ENCODE measurements around the gene OR10AD1. TPM values are rescaled to one million over a fixed set of nuclear protein-coding genes. Genes with fewer than 3 reads are reported as not detected.

Gene OR10AD1
- polyA plus RNA-seq, 1 donor (not counting 4 experiments of a cell fraction or from before 2014, with no cell fraction given): not detected

GRCh38 chr12:48180424-48180823 lies 22.7 kb downstream of the OR10AD1 start:
- Histone ChIP-seq H4K20me1 (ENCODE audit: control insufficient read depth, extremely low read depth, insufficient read depth, low read length) (no peaks in the 10 kb centered on the region), H3K4me2 (ENCODE audit: control insufficient read depth, extremely low read depth, insufficient read depth, low read depth, low read length) (no peak overlapping the region), H3K4me3 (ENCODE audit: control insufficient read depth in 2 of 3, extremely low read depth in 1 of 3, insufficient read depth in 2 of 3, low read depth in 1 of 3, low read length in 3 of 3) (no peak overlapping the region), H3K27ac (ENCODE audit: control insufficient read depth, insufficient read depth, low read length) (no peak overlapping the region), H3K79me2 (ENCODE audit: control insufficient read depth, insufficient read depth, low read length) (no peaks in the 10 kb centered on the region), H3K27me3 (ENCODE audit: control insufficient read depth, extremely low read depth, insufficient read depth, low read length) (peaks cover 57% of the 10 kb centered on the region), H3K4me1 (ENCODE audit: control insufficient read depth, extremely low read depth, insufficient read depth, low read length) (peaks cover 14% of the 10 kb centered on the region), H3K36me3 (ENCODE audit: control insufficient read depth in 2 of 2, extremely low read depth in 1 of 2, insufficient read depth in 2 of 2, low read length in 2 of 2) (no peaks in the 10 kb centered on the region), H3K9ac (ENCODE audit: control insufficient read depth, extremely low read depth, insufficient read depth, low read length) (no peak overlapping the region), H2AFZ (ENCODE audit: control insufficient read depth, low read length) (no peak overlapping the region), H3K9me1 (ENCODE audit: control insufficient read depth, extremely low read depth, insufficient read depth, low read length) (no peaks in the 10 kb centered on the region), H3K9me3 (ENCODE audit: control insufficient read depth, low read depth, low read length) (no peaks in the 10 kb centered on the region)
- no peak for TF ChIP-seq EZH2 (IDR thresholded peaks at IDR 0.05; ENCODE audit: low read length)
- no peak for TF ChIP-seq CTCF (optimal IDR thresholded peaks at IDR 0.05 in 1 of 3, IDR thresholded peaks at IDR 0.05 in 1 of 3, conservative IDR thresholded peaks at IDR 0.05 in 1 of 3; ENCODE audit: extremely low read depth in 1 of 3, insufficient read depth in 2 of 3, low read length in 3 of 3)
- no peak for FAIRE-seq
- DNase-seq (ENCODE audit: low read depth, low spot score): no peak
- dilution Hi-C loops (cut with MboI; ENCODE audit: extremely low pct_ligation_motif_present, low sequenced_read_pairs): no loop called here

GRCh38 chr12:48179466-48179865 lies 23.6 kb downstream of the OR10AD1 start:
- no peak for TF ChIP-seq CTCF (optimal IDR thresholded peaks at IDR 0.05 in 1 of 3, IDR thresholded peaks at IDR 0.05 in 1 of 3, conservative IDR thresholded peaks at IDR 0.05 in 1 of 3; ENCODE audit: extremely low read depth in 1 of 3, insufficient read depth in 2 of 3, low read length in 3 of 3)
- TF ChIP-seq EZH2 (IDR thresholded peaks at IDR 0.05; ENCODE audit: low read length): no peak
- Histone ChIP-seq H3K36me3 (ENCODE audit: control insufficient read depth in 2 of 2, extremely low read depth in 1 of 2, insufficient read depth in 2 of 2, low read length in 2 of 2) (no peaks in the 10 kb centered on the region), H3K79me2 (ENCODE audit: control insufficient read depth, insufficient read depth, low read length) (no peaks in the 10 kb centered on the region), H3K9ac (ENCODE audit: control insufficient read depth, extremely low read depth, insufficient read depth, low read length) (no peak overlapping the region), H3K9me3 (ENCODE audit: control insufficient read depth, low read depth, low read length) (no peaks in the 10 kb centered on the region), H4K20me1 (ENCODE audit: control insufficient read depth, extremely low read depth, insufficient read depth, low read length) (no peaks in the 10 kb centered on the region), H3K4me2 (ENCODE audit: control insufficient read depth, extremely low read depth, insufficient read depth, low read depth, low read length) (no peak overlapping the region), H3K27ac (ENCODE audit: control insufficient read depth, insufficient read depth, low read length) (no peak overlapping the region), H3K27me3 (ENCODE audit: control insufficient read depth, extremely low read depth, insufficient read depth, low read length) (peaks cover 47% of the 10 kb centered on the region), H3K4me1 (ENCODE audit: control insufficient read depth, extremely low read depth, insufficient read depth, low read length) (peaks cover 11% of the 10 kb centered on the region), H2AFZ (ENCODE audit: control insufficient read depth, low read length) (no peak overlapping the region), H3K4me3 (ENCODE audit: control insufficient read depth in 2 of 3, extremely low read depth in 1 of 3, insufficient read depth in 2 of 3, low read depth in 1 of 3, low read length in 3 of 3) (no peak overlapping the region), H3K9me1 (ENCODE audit: control insufficient read depth, extremely low read depth, insufficient read depth, low read length) (no peaks in the 10 kb centered on the region)
- DNase-seq (ENCODE audit: low read depth, low spot score) (no peak), FAIRE-seq (no peak)
- dilution Hi-C loops (cut with MboI; ENCODE audit: extremely low pct_ligation_motif_present, low sequenced_read_pairs): no loop called here

Data from keratinocyte (primary cell).